Activated T-cell treated with anti-CD3 and anti-CD28 coated beads, Interleukin-2, amount 50 U/mL, for 72 hours (primary cell): ENCODE measurements around the gene RBSN. TPM values are rescaled to one million over a fixed set of nuclear protein-coding genes. Genes with fewer than 3 reads are reported as not detected.

Experiments used
- total RNA-seq, 2 donors: library from RNA; stranded (reverse); gene quantifications; one replicate each; pipeline ENCODE4 v1.2.3, GENCODE V29; 2022

The RBSN gene
- total RNA-seq, 2 donors from 2014 or later = 13.0 to 15.4 TPM

Other genes with a start within 250 kb of the RBSN start
- gene NR2C2, start 151.6 kb downstream of the RBSN start, total RNA-seq = 10 to 100 TPM; 75.9 to 79.1 TPM
- 10 to 100 TPM; 40.7 to 40.9 TPM for gene MRPS25, start 33.8 kb downstream of the RBSN start, total RNA-seq
- 10 to 100 TPM; 26.9 to 29.6 TPM for gene CAPN7, start 107.1 kb upstream of the RBSN start, total RNA-seq
- gene SH3BP5, start 233.4 kb upstream of the RBSN start, total RNA-seq = 10 to 100 TPM in 1 of 2 donors, 1 to 10 TPM in 1; 7.4 to 19.6 TPM